B cell (primary cell): ENCODE data around the gene MAP7D3. TPM values are rescaled to one million over a fixed set of nuclear protein-coding genes. Genes with fewer than 3 reads are reported as not detected.

Source experiments
- ATAC-seq: fragments of 200-7000 bp; cut with Tn5 transposase; one replicate; pipeline ENCODE4 v1.10.0; 2021; ENCODE audit warnings: low read depth, mild to moderate bottlenecking, moderate number of reproducible peaks, moderate library complexity
- CTCF ChIA-PET: fragments of 350-600 bp; sonication (Branson Sonifier 250); formaldehyde crosslinking; loops from one replicate; lab custom pipeline; 2021; ENCODE audit warnings: antibody characterized with exemption, inconsistent platforms; lab: Charles Lee
- POLR2A ChIA-PET: fragments of 350-600 bp; sonication (Branson Sonifier 250); formaldehyde crosslinking; loops from one replicate; lab custom pipeline; 2021; ENCODE audit warnings: antibody characterized with exemption; lab: Charles Lee
- DNase-seq: peaks from one replicate; pipeline ENCODE4 v3.0.0; 2013
- H2AFZ ChIP-seq: 2 replicates; pipeline ENCODE4 v1.6.1; 2012; ENCODE audit warnings: mild to moderate bottlenecking, low read depth, low read length; ENCODE audit not compliant: insufficient read depth, poor library complexity, severe bottlenecking
- H3K27ac ChIP-seq, 2 donors: 1 replicate in 1 of 2; 2 replicates in 1 of 2; pipeline ENCODE4 v1.5.1; 2012 to 2013; ENCODE audit warnings: low read length in 2 of 2, mild to moderate bottlenecking in 2 of 2, moderate library complexity in 1 of 2
- H3K27me3 ChIP-seq, 4 experiments: fragments of 200-600 bp in 1 of 4; sonication (generic) in 1 of 4; replicated peaks in 1 of 4; 1 replicate in 2 of 4; 2 replicates in 2 of 4; pipeline versions ENCODE4 v1.6.1 to v1.7.0; 2013 to 2016; ENCODE audit warnings: low read length in 3 of 4, mild to moderate bottlenecking in 2 of 4, mixed read lengths in 1 of 4, moderate library complexity in 1 of 4; ENCODE audit not compliant: insufficient read depth in 4 of 4, control insufficient read depth in 3 of 4; ENCODE audit errors: control extremely low read depth in 1 of 4
- H3K36me3 ChIP-seq, 2 experiments: replicated peaks in 1 of 2; 1 replicate in 1 of 2; 2 replicates in 1 of 2; pipeline versions ENCODE4 v1.6.1 to v1.7.1; 2013; ENCODE audit warnings: low read length in 1 of 2; ENCODE audit not compliant: insufficient read depth in 2 of 2, control insufficient read depth in 1 of 2; ENCODE audit errors: control extremely low read depth in 1 of 2, extremely low read depth in 1 of 2
- H3K4me1 ChIP-seq, 2 donors: fragments of 200-600 bp in 1 of 2; sonication (generic) in 1 of 2; 1 replicate in 1 of 2; 2 replicates in 1 of 2; pipeline versions ENCODE4 v1.5.1 to v1.6.1; 2013 to 2017; ENCODE audit warnings: low read length in 2 of 2; ENCODE audit not compliant: control insufficient read depth in 2 of 2, insufficient read depth in 2 of 2
- H3K4me2 ChIP-seq: replicated peaks from 2 replicates; pipeline ENCODE3; 2012; ENCODE audit warnings: mild to moderate bottlenecking, low read depth, low read length; ENCODE audit not compliant: poor library complexity, severe bottlenecking
- H3K4me3 ChIP-seq, 5 experiments: fragments of 200-600 bp in 1 of 5; sonication (generic) in 1 of 5; 1 replicate in 3 of 5; 2 replicates in 2 of 5; pipeline versions ENCODE4 v1.5.1 to v1.7.0; 2011 to 2016; ENCODE audit warnings: low read length in 4 of 5, mild to moderate bottlenecking in 4 of 5, low read depth in 2 of 5, control low read depth in 1 of 5, moderate library complexity in 1 of 5; ENCODE audit not compliant: insufficient read depth in 1 of 5; ENCODE audit errors: control extremely low read depth in 1 of 5, extremely low read depth in 1 of 5
- H3K79me2 ChIP-seq: fragments of 200-600 bp; sonication (generic); one replicate; pipeline ENCODE4 v1.6.0; 2016; ENCODE audit warnings: low read length; ENCODE audit not compliant: control insufficient read depth, insufficient read depth
- H3K9ac ChIP-seq: fragments of 200-600 bp; sonication (generic); 2 replicates; pipeline ENCODE4 v1.6.1; 2017; ENCODE audit warnings: mild to moderate bottlenecking, low read length, moderate library complexity
- H3K9me3 ChIP-seq, 3 donors: one replicate each; pipeline versions ENCODE4 v1.6.1 to v1.7.1; 2013; ENCODE audit warnings: low read length in 2 of 3; ENCODE audit not compliant: control insufficient read depth in 2 of 3, insufficient read depth in 1 of 3; ENCODE audit errors: control extremely low read depth in 1 of 3
- H4K20me1 ChIP-seq: 2 replicates; pipeline ENCODE4 v1.6.0; 2012; ENCODE audit warnings: mild to moderate bottlenecking, low read length; ENCODE audit not compliant: insufficient read depth, control insufficient read depth, poor library complexity, severe bottlenecking
- H3K27ac Mint-ChIP-seq: one replicate; pipeline ENCODE4 v1.8.0; 2021; ENCODE audit warnings: mixed read lengths
- H3K27me3 Mint-ChIP-seq: one replicate; pipeline ENCODE4 v1.8.0; 2021; ENCODE audit warnings: mixed read lengths
- H3K4me1 Mint-ChIP-seq: one replicate; pipeline ENCODE4 v1.8.0; 2021; ENCODE audit warnings: mixed read lengths
- H3K4me3 Mint-ChIP-seq: one replicate; pipeline ENCODE4 v1.8.0; 2021; ENCODE audit warnings: mixed read lengths
- H3K9me3 Mint-ChIP-seq: one replicate; pipeline ENCODE4 v1.8.0; 2022; ENCODE audit warnings: mixed read lengths; ENCODE audit not compliant: insufficient read depth
- EZH2 ChIP-seq: IDR thresholded peaks from 2 replicates; pipeline ENCODE4 v1.6.1; 2012; ENCODE audit warnings: borderline replicate concordance, low read depth, mild to moderate bottlenecking, moderate library complexity, low read length; ENCODE audit not compliant: insufficient read depth, poor library complexity, severe bottlenecking
- WGBS: methylation state at CpG from one replicate; pipeline ENCODE4 v1.1.5; 2013; ENCODE audit warnings: missing lambda C conversion rate; ENCODE audit not compliant: insufficient coverage; 5-methylcytosine and 5-hydroxymethylcytosine counted together
- intact Hi-C: fragments of 100-400 bp; cut with micrococcal nuclease; formaldehyde crosslinking; loops from one replicate; pipeline ENCODE4 v1.10.0; 2022
- polyA plus RNA-seq: library from polyadenylated mRNA; depleted of rRNA; stranded (reverse); fragments of >200 nt; gene quantifications from 2 replicates; pipeline ENCODE4 v1.2.3, GENCODE V29; 2012
- total RNA-seq, 2 donors: library from RNA; stranded (reverse); fragments of 120-200 nt in 1 of 2; gene quantifications; 1 replicate in 1 of 2; 2 replicates in 1 of 2; pipeline versions ENCODE4 v1.2.3 to v1.2.4, GENCODE V29; 2013 to 2022
- TF ChIP-seq, protein P1 (sequence below): fragments of 200-600 bp; IDR thresholded peaks from one replicate; pipeline ENCODE4 v1.8.0; 2022; ENCODE audit warnings: antibody characterized with exemption, mild to moderate bottlenecking

The MAP7D3 gene
- total and polyA plus RNA-seq, 2 donors (not counting 1 experiment from before 2014, with no cell fraction given), result 3.8 to 13.0 TPM

DNA sequence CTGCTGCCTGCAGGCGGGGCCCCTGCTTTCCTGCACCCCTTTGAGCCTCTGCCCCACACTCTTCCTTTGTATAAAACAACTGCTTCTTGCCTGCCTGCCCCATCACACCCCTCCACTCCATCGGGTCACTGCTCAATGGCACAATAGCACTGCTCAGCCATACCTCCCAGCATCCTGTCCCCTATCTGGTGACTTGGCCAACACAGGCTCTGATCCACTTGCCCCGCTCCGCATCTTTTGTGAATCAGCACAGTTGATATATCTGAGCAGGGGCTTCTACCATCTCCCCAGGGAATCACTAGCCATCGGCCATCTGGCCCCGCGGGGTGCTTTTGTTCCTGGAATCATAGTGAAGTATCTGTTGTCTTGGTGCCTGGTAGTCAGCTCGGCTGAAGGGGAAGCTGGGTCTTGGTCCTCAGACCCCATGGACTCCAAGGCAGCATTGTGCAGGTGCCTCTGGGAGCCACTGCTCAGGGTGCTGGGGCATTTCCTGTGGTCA lies 45.3 kb downstream of the MAP7D3 start:
- H4K20me1 ChIP-seq, result no peaks in the 10 kb centered on the region
- H3K27me3 ChIP-seq, result no peaks in the 10 kb centered on the region
- no peak overlapping the region for H3K27ac ChIP-seq
- no peaks in the 10 kb centered on the region for H3K36me3 ChIP-seq
- H3K79me2 ChIP-seq, result no peaks in the 10 kb centered on the region
- CTCF ChIA-PET, result interaction anchor here (0.6 kb wide), 1 partner anchor 51 kb away, joined by 3 read pairs; no protein-coding TSS in a partner anchor
- no peak overlapping the region for H3K9ac ChIP-seq
- Mint-ChIP-seq H3K27me3 (no peaks in the 10 kb centered on the region), H3K4me1 (peaks cover 24% of the 10 kb centered on the region), H3K27ac (no peak overlapping the region), H3K9me3 (no peaks in the 10 kb centered on the region), H3K4me3 (no peak overlapping the region)
- peaks cover 20 to 27% of the 10 kb centered on the region in 2 donors for H3K4me1 ChIP-seq
- H3K4me2 ChIP-seq, result no peak overlapping the region
- H2AFZ ChIP-seq, result no peak overlapping the region
- POLR2A ChIA-PET, result no interaction called here
- ATAC-seq (no peak), DNase-seq (no peak)
- no peak overlapping the region for H3K4me3 ChIP-seq
- no peak for TF ChIP-seq EZH2
- TF ChIP-seq, protein P1, sequence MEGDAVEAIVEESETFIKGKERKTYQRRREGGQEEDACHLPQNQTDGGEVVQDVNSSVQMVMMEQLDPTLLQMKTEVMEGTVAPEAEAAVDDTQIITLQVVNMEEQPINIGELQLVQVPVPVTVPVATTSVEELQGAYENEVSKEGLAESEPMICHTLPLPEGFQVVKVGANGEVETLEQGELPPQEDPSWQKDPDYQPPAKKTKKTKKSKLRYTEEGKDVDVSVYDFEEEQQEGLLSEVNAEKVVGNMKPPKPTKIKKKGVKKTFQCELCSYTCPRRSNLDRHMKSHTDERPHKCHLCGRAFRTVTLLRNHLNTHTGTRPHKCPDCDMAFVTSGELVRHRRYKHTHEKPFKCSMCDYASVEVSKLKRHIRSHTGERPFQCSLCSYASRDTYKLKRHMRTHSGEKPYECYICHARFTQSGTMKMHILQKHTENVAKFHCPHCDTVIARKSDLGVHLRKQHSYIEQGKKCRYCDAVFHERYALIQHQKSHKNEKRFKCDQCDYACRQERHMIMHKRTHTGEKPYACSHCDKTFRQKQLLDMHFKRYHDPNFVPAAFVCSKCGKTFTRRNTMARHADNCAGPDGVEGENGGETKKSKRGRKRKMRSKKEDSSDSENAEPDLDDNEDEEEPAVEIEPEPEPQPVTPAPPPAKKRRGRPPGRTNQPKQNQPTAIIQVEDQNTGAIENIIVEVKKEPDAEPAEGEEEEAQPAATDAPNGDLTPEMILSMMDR, result no peak
- 59% methylated on average over 2 of the region's 8 CpGs for WGBS
- no peaks in the 10 kb centered on the region for H3K9me3 ChIP-seq
- intact Hi-C loops, result no loop called here

DNA sequence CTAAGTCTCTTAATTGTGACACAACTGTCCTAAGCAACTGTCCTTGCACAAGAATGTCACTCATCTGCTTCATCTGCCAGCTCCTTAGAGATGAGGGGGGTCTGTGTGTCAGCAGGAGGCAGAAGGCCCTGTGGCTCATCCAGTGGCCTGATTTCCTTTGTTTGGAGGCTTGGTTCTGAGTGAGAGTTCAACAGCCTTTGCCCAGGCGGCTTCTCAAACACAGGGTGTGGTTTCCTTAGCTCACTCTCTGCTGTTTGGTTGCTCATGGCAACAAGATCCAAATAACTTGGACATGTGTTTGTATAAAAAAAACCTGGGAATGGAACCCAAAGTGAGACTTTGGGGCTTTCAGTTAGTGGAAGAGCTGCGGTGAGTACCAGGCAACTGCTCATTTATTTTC lies 46.6 kb downstream of the MAP7D3 start:
- H3K9me3 ChIP-seq, result no peaks in the 10 kb centered on the region
- no peaks in the 10 kb centered on the region for H3K27me3 ChIP-seq
- Mint-ChIP-seq H3K4me3 (no peak overlapping the region), H3K27me3 (no peaks in the 10 kb centered on the region), H3K4me1 (peaks cover 13% of the 10 kb centered on the region), H3K9me3 (no peaks in the 10 kb centered on the region), H3K27ac (no peak overlapping the region)
- WGBS, result no CpG with 5 or more reads among the region's 2 CpGs
- H4K20me1 ChIP-seq, result no peaks in the 10 kb centered on the region
- ATAC-seq, result no peak
- TF ChIP-seq, protein P1, result no peak
- no peak for TF ChIP-seq EZH2
- no peak overlapping the region for H3K4me2 ChIP-seq
- H3K9ac ChIP-seq, result no peak overlapping the region
- H2AFZ ChIP-seq, result no peak overlapping the region
- no peaks in the 10 kb centered on the region for H3K79me2 ChIP-seq
- peaks cover 10 to 15% of the 10 kb centered on the region in 2 donors for H3K4me1 ChIP-seq
- CTCF ChIA-PET, result no interaction called here
- no peaks in the 10 kb centered on the region for H3K36me3 ChIP-seq
- intact Hi-C loops, result no loop called here
- peak; percentile 8 for DNase-seq
- H3K4me3 ChIP-seq, result no peak overlapping the region
- no peak overlapping the region for H3K27ac ChIP-seq
- POLR2A ChIA-PET, result no interaction called here
